ENCODE data around the gene DLGAP1.
A peak's percentile ranks its signal among the peaks of the same experiment; 100 is the strongest.
"Not testable (repeated sequence)": the region's sequence is repeated elsewhere in the genome, so short reads cannot be mapped to it uniquely, and the experiment has no call there.

Gene DLGAP1

DNA sequence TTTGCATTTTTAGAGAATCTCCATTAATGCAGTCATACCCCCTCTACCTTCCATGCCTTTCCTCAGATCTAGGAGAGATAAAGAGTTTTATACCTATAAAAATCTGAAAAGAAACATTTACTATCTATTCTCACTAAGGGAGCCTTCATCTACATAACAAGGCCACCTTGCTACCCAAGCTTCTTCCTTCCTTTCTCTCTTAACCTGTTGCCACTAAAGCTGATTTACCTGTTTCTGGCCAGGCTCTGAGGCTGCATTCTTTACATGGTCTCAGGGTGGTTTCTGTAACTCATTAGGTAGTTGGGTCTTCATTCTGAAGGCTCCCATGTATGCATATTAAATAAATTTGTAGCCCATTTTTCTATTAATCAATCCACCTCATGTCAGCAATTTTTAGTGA is 391.6 kb downstream of the DLGAP1 start:
- DNase-seq: no peak

DNA sequence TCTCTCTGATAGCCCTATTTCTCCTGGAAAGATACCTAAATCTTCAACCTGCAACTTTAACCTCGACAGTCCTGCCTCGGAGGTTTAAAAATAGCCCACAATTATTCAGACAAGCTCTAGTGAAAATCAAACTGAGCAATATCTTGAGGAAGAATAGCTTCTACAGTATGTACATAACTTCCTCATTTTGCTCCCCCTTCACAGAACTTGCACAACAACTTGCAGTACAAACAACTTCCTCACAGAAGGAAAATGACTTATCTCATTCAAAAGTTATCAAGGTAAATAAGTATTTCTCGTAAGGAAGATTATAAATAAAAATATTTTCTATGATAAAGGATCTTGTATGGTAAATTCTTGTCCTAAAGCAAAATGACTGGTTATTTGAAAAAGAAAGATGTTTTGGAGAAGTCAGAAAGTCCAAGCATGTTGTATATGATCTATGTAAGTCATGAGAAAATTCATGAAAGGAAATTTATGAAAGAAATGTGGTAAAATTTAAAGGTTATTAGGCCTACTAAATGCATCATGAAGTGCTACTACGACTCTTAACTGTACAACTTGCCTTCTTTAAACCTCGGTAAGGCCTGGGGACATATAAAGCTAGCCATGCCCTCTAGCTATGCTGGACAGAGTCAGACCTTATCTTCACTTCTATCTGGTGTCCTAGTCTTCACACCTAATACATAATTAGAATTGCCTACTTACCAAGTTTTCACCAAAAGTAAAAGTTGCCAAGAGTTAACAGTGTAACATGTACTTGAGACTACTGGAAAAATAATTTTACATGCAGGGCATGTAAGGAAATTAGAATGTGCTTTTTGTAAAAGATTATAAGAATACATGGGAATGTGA is 394.5 kb downstream of the DLGAP1 start:
- DNase-seq: no peak

DNA sequence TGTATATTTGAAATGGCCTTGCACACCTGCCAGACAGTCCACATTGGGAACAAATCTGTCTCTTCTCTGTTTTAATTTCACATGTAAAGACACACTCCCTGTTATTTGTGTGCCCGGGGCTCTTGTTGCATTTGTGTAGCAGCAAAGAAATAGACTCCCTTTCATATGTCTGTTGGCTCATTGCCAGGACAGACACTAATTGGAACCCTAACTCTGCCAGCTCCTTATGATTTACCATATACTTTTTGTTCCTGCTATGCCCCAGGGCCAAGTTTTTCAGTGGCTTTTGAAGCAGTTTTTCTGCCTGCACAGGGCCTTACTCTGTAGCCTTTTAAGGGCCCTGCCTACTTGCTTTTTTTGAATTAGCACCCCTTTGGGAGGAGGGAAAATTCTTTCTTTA is 396.9 kb downstream of the DLGAP1 start:
- DNase-seq: peak; percentile 60

DNA sequence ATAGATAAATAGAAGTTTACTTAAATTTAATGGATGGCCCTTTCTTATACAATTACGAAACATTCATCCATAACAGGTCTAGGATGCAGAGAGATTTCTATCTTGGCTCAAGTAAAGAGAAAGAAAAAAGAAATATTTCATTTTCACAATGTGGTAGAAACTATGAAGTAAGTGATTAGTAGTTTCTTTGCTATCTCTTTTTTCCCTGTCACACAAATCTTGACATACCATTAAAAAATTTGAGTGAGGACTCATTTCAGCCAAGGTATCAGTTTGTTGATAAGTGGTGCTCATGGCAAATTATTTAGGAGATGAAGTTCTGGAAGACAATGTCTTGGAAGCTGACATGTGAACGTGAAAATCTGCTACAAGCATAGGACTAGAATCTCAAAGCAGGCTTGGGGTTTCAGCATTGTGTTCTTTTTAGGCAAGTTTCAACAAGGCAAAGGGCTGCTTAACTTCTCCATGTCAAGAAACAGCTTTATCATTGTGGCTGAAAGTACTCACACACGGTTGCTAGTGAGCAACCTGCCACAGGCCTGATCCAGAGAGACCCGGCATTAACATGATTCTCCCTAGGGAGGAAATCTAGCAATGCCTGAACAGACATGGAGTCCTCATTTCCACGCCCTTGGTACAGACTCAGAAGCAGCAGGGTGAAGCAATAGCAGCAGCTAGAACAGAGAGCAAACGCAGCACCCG is 414.6 kb downstream of the DLGAP1 start:
- DNase-seq: no peak

DNA sequence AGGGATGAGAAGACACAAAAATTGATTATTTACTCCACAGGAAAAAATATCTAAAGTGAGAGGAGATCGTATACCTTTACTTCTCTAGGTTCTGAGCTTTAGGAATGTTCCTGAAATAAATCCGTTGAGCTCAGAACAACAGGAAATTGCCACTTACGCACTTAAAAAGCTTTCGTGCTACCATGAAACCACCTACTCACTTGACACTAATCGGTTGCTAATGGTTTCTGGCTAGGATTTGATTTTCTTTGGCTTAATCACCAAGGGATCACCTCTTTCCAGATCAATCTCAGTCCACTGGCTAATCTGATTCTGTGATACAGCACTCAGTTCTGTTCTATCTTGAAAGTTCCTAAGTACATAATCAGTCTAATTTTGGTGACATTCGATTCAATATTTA is 419.6 kb downstream of the DLGAP1 start:
- DNase-seq: peak; percentile 8

DNA sequence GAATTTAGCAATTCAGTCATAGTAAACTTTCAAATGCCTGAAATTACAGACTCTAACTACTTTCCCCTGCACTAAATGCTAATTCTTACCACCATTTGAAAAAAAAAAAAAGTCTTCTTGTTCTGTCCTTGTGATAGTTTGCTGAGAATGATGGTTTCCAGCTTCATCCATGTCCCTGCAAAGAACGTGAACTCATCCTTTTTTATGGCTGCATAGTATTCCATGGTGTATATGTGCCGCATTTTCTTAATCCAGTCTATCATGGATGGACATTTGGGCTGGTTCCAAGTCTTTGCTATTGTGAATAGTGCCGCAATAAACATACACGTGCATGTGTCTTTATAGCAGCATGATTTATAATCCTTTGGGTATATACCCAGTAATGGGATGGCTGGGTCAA is 420.3 kb downstream of the DLGAP1 start:
- not testable (repeated sequence) for DNase-seq

DNA sequence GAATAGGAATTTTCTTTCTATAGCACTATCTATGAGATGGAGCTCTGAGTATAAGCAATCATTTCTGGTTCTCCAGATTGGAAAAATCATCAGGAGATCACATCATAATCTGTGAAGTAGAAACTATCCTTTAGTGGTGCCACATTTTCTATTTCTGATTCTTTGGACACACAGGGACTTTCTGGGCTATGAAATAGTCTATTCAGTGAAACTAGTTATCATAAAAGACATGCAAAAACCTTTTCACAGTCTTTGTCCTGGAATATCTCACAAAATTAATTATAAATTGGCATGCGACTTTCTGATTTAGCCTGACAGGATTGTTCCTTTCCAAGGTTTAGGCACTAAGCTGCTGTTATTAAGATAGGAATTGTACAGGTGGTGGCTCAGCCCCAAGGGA is 428.6 kb downstream of the DLGAP1 start:
- DNase-seq: no peak

DNA sequence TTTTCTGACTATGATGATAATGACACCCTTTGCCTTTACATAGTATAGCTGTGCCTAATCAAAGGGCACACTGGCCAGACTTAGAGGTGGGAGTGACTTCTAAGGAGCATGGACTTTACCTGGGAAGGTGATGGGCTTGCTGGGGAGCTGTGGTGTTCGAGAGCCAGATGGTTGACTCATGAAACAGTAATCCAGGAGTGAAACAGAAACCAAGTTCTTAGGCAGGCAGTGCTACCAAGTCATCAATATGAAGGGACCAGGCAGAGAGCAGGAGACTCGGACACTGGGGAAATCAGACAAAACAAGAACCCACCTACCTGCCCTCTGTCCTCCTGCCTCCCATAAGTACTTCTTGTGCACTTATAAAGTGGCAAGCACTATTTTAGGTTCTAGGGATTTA is 430.4 kb downstream of the DLGAP1 start:
- no peak for DNase-seq

DNA sequence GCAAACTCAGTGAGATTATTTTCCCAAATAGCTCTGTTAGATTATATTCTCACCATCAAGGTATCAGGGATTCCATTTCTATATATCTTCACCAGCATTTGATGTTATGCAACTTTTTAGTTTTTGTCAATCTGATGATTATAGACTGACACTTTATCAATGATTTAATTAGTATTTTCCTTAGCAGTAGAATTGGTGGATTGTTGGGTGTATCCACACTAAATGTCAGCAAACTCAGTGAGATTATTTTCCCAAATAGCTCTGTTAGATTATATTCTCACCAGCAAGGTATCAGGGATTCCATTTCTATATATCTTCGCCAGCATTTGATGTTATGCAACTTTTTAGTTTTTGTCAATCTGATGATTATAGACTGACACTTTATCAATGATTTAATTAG is 432.4 kb downstream of the DLGAP1 start:
- not testable (repeated sequence) for DNase-seq

DNA sequence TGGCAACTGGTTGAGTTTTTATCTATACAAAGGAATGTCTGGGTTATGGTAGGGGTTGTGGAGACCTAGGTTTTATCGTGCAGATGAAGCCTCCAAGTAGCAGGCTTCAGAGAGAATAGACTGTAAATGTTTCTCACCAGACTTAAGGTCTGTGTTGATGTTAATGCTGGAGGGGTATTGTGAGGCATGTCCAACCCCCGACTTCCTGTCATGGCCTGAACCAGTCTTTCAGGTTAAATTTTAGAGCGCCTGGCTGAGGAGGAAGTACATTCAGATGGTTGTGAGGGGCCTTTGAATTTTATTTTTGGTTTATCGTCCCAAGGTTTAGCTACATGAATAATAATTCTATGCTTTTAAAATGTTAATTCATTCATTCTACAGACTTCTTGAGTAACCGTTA is 435.1 kb downstream of the DLGAP1 start:
- no peak for DNase-seq

DNA sequence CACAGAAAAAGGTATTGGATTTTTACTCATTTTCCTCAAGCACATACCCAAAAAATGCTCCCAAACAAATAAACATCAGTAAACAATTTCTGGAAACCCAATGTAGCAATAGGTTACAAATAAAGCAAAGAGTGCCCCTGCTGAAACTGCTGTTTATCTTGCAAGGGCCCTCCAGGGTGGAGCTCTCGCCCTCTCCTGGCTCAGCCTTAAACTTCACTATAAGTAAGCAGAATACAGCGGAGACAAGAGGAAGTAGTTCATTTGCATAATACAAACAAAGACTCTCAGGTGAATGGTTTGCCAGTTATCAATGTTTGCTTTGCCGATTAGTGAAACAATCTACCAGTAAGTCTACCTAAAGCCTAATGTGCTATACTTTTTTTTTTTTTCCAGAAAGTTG is 437.6 kb downstream of the DLGAP1 start:
- DNase-seq: no peak

DNA sequence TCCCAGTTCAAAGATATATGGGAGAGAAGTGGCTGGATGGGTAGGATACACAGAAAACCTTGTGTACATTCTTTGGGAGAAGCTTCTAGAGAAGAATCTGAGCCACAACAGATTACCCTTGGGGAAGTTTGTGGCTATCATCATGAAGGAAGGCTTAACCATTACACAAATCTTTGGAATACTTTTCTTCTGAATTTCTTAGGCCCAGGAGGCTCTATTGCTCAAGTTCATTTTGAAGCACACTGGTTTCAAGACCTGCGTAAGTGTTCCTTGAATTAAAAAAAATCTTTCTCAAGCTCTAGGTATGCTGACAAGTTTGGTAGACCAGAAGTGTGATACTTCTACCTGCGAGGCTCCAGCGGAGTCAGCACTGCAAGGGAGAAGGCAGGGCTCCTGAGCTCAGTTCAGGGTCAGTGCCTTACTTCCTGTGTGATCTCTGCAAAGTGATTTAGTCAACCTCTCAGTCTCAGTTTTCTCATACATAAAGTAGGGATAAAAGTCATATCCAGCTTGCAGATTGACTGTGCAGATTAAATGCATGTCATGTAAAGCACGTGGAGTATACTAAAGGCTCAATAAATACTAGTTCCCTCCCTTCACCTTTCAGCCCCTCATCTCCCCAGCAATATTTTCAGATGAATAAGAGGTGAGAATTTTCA is 438.6 kb downstream of the DLGAP1 start:
- no peak for DNase-seq

DNA sequence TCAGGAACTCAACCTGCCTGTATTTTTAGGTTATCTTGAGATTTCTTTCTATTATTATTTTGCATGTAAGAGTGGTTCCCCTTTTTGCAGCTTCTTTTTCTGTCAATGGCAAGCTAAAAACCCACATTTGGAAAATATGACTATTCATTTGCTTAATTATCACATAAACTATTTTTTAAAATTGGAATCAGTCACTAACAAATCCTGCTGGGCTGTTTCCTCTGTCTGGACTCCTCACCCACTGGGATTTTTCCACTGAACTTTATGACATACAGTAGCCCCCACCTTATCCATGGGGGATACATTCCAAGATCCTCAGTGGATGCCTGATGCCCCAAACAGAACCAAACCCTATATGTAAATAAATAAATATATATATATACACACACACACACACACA is 447.3 kb downstream of the DLGAP1 start:
- DNase-seq: no peak

DNA sequence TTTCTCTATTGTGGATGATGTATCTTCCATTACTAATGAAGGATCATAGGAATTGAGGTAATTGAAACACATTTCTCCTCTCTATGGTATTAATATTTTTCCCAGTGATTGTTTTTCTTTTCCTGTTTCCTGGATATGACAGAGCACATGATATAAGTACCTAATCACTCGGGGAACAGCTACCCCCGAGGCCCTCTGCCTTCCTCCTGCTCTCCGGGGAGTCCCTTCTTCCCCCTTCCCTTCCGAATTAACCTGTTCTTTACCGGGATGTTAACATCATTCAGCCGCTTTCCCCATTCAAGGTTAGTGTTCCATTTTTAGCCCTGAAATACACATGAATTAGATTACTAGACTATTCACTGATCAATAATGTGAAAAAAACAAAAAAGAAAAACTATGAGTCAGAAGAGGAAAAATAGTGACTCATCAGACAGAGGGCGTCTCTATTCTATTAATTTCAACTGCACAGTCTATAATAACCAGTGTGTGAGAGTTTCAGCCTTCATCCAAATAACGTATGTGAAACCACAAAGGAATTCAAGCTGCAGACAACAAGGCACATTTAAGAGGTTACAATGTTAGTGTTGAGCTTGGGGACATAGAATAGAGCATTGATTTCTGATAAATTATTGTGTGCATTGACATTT is 450.8 kb downstream of the DLGAP1 start:
- DNase-seq: no peak

DNA sequence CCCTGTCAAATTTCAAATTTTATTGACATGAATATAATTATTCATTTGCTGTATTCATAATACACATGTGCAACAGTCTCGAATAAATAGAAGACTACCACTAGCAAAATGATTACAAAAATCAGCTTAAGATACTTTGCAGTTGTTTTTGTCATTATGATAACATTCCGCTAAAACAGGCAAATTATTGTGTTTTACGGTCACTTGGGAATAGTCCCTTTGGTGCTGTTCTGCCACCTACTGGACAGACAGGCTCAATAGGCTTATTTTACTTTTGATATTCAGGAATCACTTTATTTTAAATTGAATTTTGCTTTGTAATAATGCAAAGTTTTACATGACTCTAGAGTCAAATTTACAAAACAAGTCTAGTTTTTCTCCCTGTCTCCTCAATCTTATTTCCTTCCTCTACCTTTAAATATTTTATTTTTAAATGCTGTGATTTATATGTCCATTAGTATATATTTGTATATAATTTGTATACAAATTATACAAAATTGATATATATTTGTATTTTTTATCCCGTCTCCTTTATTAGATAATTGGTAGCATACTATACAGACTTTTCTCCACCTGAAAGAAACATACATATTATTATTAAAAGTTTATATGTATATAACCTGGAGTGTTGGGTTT is 456.3 kb downstream of the DLGAP1 start:
- DNase-seq: peak; percentile 23

DNA sequence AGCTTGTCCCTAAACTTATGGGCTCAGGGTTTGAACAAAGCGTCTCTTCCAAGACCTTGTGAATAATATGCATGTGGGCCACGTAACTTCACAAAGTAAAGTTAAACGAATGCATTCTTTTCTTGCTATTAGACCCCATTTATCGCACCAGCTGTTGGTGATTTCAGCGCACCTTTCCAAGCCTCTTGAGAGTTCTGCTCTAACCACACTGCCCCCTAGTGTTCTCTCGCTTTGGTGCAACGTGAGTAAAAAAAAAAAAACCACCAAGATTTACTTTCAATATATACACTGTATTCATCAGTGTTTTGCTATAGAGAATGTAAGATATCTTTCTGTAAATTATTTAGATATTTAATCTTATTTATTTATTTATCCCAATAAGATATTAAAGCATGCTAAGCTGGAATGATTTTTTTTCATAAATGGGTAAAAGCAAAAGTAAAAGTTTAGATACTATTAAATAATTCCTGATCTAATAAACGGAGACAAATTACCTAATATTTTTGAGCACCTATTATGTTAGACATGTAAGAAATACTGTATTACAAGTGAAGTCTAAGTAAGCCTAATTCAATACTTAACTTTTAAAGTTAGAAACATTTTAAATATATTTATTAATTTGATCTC is 459.5 kb downstream of the DLGAP1 start:
- DNase-seq: peak; percentile 74

DNA sequence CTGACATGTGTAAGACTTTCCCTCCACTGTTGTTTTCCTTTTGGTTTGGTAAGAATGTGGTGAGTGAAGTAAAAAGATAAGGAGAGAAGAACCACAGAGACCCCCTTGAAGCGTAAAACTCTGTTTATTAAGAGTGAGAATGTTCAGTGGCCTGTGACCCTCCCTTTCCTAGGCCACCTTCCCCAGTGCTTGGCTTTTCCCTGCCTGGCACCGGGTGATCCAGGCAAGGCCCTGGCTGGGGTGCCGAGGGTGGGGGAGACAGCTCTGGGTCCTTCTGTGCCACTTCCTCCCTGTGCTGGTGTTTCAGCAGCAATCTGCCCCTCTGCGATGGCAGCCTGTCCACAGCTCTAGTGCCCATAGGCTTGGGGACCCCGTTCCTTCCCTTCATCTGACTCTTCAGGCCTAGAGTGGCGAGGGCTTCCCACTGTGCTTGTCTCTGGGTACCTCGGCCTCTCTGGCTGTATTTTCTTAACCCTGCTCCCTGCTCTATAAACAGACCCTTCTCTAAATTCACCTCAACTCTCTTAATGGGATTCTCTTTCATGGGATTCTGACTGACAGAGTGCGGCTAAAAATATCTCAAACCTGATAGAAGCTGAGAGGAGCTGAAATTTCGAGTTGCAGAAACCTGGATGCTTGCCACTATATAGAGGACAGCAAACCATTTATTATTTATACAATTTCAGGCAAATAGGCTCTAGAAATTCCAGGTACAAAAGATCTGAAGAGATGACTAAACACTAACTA is 461.0 kb downstream of the DLGAP1 start:
- peak; percentile 27 for DNase-seq

DNA sequence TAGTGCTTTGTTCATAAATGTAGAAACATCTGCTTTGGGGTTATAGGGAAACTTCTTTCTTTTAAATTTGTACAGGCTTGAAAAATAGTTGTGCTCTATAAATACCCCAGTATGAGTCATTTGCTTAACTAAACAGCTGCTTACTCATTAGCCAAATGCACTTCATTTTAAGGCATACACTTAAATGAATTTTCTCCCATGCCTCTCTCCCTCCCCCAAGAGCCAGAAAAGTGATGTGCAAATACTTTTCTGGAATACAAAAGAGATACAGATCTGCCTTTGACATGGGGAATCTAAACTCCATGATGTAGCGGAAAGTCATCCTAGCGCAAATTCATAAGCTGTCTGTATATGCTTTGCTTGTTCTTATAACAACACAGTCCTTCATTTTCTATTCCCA is 469.4 kb downstream of the DLGAP1 start:
- DNase-seq: no peak

DNA sequence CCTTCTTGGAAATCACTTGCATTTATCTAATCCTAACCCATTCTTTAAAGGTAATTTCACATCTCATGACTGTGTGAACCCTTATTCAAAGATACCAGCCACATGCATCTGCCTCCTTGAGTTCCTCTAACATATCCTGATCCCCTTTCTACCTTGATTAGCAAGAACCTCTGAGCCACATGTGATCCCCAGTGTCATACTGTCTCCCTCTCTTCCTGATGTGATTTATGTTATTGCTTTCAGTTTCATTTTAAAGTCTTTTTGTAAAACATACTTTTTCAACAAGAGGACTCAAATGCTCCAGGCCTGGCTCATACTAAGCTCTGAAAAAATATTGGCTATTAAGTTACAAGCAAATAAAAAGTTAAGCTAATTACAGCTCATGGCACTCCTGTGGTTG is 470.1 kb downstream of the DLGAP1 start:
- DNase-seq: no peak

DNA sequence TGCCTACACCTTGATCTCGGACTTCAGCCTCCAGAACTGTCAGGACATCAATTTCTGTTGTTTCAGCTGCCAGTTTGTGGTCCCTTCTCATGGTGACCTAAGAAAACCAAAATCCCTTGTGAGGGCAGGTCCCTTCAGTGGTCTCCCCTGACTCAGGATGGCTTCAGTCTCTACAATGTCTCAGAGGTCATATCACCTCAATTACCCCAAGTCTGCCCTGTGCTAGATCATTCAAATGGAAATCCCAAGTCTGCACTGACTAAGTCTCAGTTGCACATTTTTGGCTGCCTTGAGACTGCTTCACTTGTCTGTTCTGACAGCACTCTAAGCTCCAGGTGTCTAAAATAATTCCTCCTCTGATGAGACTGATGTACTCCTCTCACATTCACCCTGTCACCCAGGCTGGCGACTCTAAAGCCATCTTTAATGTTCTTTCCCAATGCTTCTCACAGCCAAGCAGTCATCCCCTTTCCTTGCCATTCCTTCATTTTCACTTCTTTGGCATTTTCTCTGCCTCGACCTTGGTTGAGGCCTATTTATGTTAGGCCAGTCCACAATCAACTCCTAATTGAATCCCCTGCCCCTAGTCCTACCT is 470.8 kb downstream of the DLGAP1 start:
- no peak for DNase-seq

DNA sequence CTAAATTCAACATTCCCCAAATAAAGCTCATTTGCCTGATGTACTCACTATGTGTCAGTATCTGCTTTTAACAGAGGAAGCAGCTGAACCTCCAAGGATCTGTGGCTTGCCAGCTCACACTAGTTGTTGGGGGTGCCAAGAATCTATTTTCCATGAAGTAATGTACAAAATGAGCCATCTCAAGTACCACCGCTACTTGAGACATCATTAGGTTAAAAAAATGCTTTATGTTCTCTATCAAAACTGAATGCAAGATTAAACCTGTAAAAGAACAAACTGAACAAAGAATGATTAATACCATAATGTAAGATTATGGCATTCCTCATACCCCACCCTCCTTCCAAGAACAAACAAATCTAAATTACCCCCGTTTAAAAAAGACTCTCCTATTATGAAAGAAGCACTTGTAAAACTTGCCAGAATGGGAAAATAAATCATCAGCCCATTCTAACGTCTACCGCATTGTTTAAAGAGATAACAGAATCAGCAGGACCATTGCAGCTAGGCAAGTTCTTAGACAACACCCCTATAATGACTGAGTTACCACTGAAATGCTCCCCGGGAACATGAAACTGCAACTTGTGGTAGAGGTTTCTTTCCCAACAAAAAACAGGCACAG is 471.6 kb downstream of the DLGAP1 start:
- DNase-seq: no peak
